Measurements from ENCODE around the gene SAYSD1. TPM values are rescaled to one million over a fixed set of nuclear protein-coding genes. Genes with fewer than 3 reads are reported as not detected.

SAYSD1 gene
- total and polyA plus RNA-seq, 11 donors: 6.5 to 14.6 (median 9.6) TPM

DNA sequence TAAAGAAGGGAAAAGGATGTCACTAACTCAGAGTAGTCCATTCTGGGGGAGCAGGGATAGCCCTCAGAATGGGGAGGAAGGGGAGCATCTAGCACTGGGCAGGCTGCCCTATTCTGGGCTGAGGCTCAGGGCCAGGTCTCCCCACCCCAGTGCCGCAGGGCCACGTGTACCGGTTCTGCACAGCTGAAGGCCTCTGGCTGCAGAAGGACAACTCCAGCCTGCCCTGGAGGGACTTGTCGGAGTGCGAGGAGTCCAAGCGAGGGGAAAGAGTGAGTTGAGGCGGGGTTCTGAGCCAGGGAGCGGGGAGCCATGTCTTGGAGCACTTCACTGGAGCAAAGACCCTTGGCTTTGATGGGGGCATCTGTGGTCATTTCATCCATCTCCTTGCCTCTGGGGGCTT is 49.4 kb downstream of the SAYSD1 start:
- WGBS, 4 donors: 65 to 72% (median 68%) methylated on average over 8 of the region's 8 CpGs
- ATAC-seq (peak in 1 of 4 donors; percentile 11), DNase-seq (no peak)
- Histone ChIP-seq H3K4me1 (peaks cover 0 to 29% (median 4%) of the 10 kb centered on the region in 12 donors), H3K27me3 (peaks cover 0 to 2% (median 0%) of the 10 kb centered on the region in 9 donors), H3K4me3 (no peak overlapping the region), H3K9me3 (no peaks in the 10 kb centered on the region), H3K27ac (no peak overlapping the region), H3K36me3 (no peaks in the 10 kb centered on the region)
- intact Hi-C loops (cut with DNase I): no loop called here
- no peak for TF ChIP-seq POLR2A (IDR thresholded peaks at IDR 0.05)
- TF ChIP-seq, protein P1, sequence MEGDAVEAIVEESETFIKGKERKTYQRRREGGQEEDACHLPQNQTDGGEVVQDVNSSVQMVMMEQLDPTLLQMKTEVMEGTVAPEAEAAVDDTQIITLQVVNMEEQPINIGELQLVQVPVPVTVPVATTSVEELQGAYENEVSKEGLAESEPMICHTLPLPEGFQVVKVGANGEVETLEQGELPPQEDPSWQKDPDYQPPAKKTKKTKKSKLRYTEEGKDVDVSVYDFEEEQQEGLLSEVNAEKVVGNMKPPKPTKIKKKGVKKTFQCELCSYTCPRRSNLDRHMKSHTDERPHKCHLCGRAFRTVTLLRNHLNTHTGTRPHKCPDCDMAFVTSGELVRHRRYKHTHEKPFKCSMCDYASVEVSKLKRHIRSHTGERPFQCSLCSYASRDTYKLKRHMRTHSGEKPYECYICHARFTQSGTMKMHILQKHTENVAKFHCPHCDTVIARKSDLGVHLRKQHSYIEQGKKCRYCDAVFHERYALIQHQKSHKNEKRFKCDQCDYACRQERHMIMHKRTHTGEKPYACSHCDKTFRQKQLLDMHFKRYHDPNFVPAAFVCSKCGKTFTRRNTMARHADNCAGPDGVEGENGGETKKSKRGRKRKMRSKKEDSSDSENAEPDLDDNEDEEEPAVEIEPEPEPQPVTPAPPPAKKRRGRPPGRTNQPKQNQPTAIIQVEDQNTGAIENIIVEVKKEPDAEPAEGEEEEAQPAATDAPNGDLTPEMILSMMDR (IDR thresholded peaks at IDR 0.05): no peak

DNA sequence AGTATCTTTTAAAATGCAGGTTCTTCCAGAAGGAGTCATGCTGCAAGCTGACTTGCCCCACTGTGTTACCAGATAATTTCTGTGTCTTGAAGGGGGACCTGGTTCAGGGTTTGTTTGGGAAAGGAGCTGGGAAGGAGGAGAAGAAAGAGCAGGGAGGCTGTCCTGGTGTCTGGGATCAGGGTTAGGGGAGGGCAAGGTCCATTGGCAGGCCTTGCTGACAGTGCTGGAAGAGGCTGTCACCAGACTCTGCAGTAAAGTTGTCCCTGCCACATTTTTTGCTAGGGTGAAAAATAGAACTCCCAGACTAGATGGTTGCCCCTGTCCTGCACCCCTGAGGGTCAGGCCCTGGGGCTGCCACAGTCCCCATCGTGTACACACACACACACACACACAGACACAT is 51.5 kb downstream of the SAYSD1 start:
- 6 to 50% (median 28%) methylated on average over 1 of the region's 1 CpG for WGBS, 4 donors

DNA sequence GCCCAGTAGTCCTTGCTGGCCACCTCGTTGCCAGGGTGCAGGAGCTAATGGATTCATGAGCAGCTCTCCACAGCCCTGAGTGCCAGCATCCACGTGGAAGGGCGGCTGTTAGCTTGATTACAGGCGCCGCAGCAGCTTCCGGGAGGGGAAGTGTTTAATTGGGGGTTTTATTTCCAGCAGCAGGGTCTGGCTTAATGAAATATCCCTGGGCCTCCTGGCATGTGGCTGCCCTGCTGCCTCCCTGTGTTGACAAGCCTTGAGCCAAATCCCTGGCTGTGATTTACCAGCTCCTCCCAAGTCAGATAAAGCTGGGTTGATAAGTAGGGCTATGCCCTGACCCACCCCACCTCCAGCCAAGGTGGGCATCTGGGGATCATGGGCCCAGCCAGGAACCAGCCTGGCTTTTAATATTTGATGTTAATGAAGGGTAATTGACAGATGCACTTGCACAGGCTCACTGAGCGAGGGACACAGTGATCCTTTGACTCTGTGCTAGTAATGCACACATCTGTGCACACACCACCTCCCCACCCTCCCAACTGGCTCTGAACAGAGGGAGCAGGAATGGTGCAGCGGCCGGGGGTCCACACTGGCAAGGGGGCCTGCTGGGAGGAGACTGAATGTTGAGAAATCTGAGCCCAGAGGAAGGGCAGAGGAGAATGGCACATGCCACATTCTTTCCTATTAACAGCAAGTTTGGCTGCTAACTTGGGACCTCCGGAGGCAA is 52.8 kb downstream of the SAYSD1 start:
- H3K4me1 ChIP-seq: peaks cover 0 to 29% (median 4%) of the 10 kb centered on the region in 12 donors
- DNase-seq (peak in 1 of 5 donors; percentile 61), ATAC-seq (peak in 3 of 4 donors; percentile 11 to 27 (median 15))
- intact Hi-C loops (cut with DNase I): loop anchor here in 1 of 10 donors (5.0 kb wide), 1 partner anchor 65 kb away; no protein-coding TSS in a partner anchor
- H3K27ac ChIP-seq: peak overlapping the region in 4 of 12 donors; percentile 14 to 68 (median 46)
- no peak for TF ChIP-seq POLR2A (IDR thresholded peaks at IDR 0.05)
- TF ChIP-seq, protein P1 (IDR thresholded peaks at IDR 0.05): no peak
- no peaks in the 10 kb centered on the region for H3K36me3 ChIP-seq
- H3K4me3 ChIP-seq: no peak overlapping the region
- peaks cover 0 to 6% (median 0%) of the 10 kb centered on the region in 9 donors for H3K27me3 ChIP-seq
- 19 to 27% (median 24%) methylated on average over 8 to 10 of the region's 10 CpGs for WGBS, 4 donors
- H3K9me3 ChIP-seq: no peaks in the 10 kb centered on the region

More for the DNA sequence above, 51.5 kb downstream of the SAYSD1 start:
- Histone ChIP-seq H3K9me3 (no peaks in the 10 kb centered on the region), H3K4me3 (no peak overlapping the region), H3K27ac (peak overlapping the region in 3 of 12 donors; percentile 62 to 68 (median 63)), H3K36me3 (no peaks in the 10 kb centered on the region), H3K27me3 (peaks cover 0 to 6% (median 0%) of the 10 kb centered on the region in 9 donors), H3K4me1 (peaks cover 0 to 29% (median 4%) of the 10 kb centered on the region in 12 donors)
- DNase-seq (no peak), ATAC-seq (peak in 3 of 4 donors; percentile 31 to 65 (median 56))
- TF ChIP-seq POLR2A (IDR thresholded peaks at IDR 0.05): no peak
- TF ChIP-seq, protein P1 (IDR thresholded peaks at IDR 0.05): no peak
- intact Hi-C loops (cut with DNase I): loop anchor here in 1 of 10 donors (5.0 kb wide), 1 partner anchor 66 kb away; no protein-coding TSS in a partner anchor

DNA sequence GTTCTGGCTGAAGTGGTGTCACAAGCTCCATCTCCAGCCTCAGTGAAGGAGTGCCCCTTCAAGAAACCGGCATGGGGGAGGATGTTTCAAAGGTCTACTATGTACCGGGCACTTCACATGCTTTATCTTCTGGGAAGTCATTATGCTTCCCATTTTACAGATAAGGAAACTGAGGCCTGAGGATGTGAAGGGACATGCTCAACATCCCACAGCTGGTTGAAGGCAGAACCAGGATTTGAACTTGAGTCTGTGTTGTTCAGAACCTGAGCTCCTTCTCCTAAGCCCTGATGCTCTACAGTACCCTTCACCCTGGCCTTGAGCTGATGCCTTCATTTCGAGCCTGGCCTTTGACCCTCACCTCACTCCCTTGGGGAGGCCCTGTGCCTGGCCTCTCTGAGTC is 53.4 kb downstream of the SAYSD1 start:
- ATAC-seq: no peak
- TF ChIP-seq, protein P1 (IDR thresholded peaks at IDR 0.05): no peak
- TF ChIP-seq POLR2A (IDR thresholded peaks at IDR 0.05): no peak
- Histone ChIP-seq H3K4me1 (peaks cover 0 to 29% (median 4%) of the 10 kb centered on the region in 12 donors), H3K9me3 (no peaks in the 10 kb centered on the region), H3K4me3 (no peak overlapping the region), H3K36me3 (no peaks in the 10 kb centered on the region), H3K27ac (peak overlapping the region in 4 of 12 donors; percentile 14 to 68 (median 46)), H3K27me3 (peaks cover 0 to 4% (median 0%) of the 10 kb centered on the region in 9 donors)
- 57 to 67% (median 62%) methylated on average over 3 of the region's 3 CpGs for WGBS, 4 donors
- no peak for DNase-seq
- intact Hi-C loops (cut with DNase I): loop anchor here in 1 of 10 donors (5.0 kb wide), 1 partner anchor 64 kb away; no protein-coding TSS in a partner anchor
